Measurements from ENCODE around the gene MKNK2.

DNA sequence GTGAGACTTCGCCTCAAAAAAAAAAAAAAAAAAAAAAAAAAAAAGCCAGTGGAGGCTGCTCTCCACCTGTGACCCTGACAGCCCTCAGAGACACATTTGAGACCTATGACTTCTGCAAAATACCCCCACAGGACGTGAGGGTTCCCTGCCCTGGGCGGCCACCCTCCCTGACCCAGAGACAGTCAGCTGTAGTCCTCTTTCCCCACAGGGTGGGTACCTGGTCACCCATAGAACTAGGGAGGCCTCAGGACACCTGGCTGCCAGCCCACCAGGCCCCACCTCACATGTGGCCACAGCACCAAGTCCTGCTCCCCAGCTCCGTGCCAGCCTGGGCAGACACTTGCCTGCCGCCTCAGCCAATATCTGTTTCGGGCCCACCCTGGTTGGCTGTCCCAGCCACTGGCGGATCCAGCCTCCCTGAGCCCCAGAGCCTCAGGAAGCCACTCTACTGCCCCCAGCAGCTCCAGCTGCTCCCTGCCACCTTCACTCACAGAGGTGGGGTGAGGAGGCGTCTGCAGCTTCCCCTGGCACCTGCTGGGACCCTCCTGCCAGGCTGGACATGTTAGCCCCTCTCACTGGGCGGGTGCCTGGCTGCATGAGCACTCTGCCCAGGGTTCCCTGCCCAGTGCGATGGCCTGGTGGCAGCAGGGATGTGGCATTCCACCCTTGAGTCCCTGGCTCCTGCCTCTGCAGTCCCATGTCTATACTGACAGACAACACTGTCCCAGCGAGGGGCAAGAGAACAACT is 6.9 kb downstream of the MKNK2 start:
- TF ChIP-seq, protein P1, sequence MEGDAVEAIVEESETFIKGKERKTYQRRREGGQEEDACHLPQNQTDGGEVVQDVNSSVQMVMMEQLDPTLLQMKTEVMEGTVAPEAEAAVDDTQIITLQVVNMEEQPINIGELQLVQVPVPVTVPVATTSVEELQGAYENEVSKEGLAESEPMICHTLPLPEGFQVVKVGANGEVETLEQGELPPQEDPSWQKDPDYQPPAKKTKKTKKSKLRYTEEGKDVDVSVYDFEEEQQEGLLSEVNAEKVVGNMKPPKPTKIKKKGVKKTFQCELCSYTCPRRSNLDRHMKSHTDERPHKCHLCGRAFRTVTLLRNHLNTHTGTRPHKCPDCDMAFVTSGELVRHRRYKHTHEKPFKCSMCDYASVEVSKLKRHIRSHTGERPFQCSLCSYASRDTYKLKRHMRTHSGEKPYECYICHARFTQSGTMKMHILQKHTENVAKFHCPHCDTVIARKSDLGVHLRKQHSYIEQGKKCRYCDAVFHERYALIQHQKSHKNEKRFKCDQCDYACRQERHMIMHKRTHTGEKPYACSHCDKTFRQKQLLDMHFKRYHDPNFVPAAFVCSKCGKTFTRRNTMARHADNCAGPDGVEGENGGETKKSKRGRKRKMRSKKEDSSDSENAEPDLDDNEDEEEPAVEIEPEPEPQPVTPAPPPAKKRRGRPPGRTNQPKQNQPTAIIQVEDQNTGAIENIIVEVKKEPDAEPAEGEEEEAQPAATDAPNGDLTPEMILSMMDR (IDR thresholded peaks at IDR 0.05; ENCODE audit: low read length): no peak
- no peak for TF ChIP-seq EZH2 (IDR thresholded peaks at IDR 0.05; ENCODE audit: borderline replicate concordance, low read length)

Measured in OCI-LY1 (cell line).